Mucosa of descending colon (tissue), 3 donors: ENCODE measurements around the gene EIF2S1. TPM values are rescaled to one million over a fixed set of nuclear protein-coding genes. Genes with fewer than 3 reads are reported as not detected.
"Not testable (repeated sequence)": the region's sequence is repeated elsewhere in the genome, so short reads cannot be mapped to it uniquely, and the experiment has no call there.

Experiments
- ATAC-seq: fragments of 200-7000 bp; cut with Tn5 transposase; one replicate; pipeline ENCODE4 v1.9.1; 2020; ENCODE audit warnings: mild to moderate bottlenecking, moderate library complexity
- DNase-seq, 3 donors: peaks; one replicate each; pipeline ENCODE4 v3.0.0-alpha.2; 2020
- H3K36me3 ChIP-seq: fragments of 200-600 bp; one replicate; pipeline ENCODE4 v1.8.0; 2021; ENCODE audit warnings: low read depth, mild to moderate bottlenecking
- H3K4me1 ChIP-seq: fragments of 200-600 bp; one replicate; pipeline ENCODE4 v1.8.0; 2021; ENCODE audit warnings: low read depth, mild to moderate bottlenecking
- H3K4me3 ChIP-seq: fragments of 200-600 bp; one replicate; pipeline ENCODE4 v1.8.0; 2021; ENCODE audit warnings: mild to moderate bottlenecking
- H3K9me3 ChIP-seq: fragments of 200-600 bp; one replicate; pipeline ENCODE4 v1.8.0; 2021; ENCODE audit warnings: mild to moderate bottlenecking
- CTCF ChIP-seq: fragments of 200-600 bp; IDR thresholded peaks from one replicate; pipeline ENCODE4 v1.8.0; 2022; ENCODE audit warnings: antibody characterized with exemption, mild to moderate bottlenecking
- intact Hi-C, 2 donors: fragments of 100-400 bp; cut with DNase I in 1 of 2; cut with micrococcal nuclease in 1 of 2; formaldehyde crosslinking; loops; one replicate each; pipeline versions ENCODE4 v1.11.0 to v1.11.1; 2022; cut with DNase I, micrococcal nuclease
- long read RNA-seq, 2 donors: library from polyadenylated mRNA; unstranded; transcript quantifications; one replicate each; pipeline ENCODE4 v2.0.0, GENCODE V29; 2019 to 2021
- total RNA-seq, 3 donors: library from RNA; stranded (reverse); fragmentation: NEBNext Ultra II Directional in 2 of 3; extraction: Animal tissue kit (Norgen Biotek cat#: 25700) in 2 of 3; gene quantifications; one replicate each; pipeline versions ENCODE4 v1.2.1 to v1.2.4, GENCODE V29; 2021 to 2023
- donor health status: DM: no; HTN: no; CAD: no; lungs with moderate emphysema.
- donor health status: DM: no; HTN: no; CAD: no.
- donor health status: DM: no; HTN: yes; CAD: no.

The EIF2S1 gene
- total RNA-seq = 100 to 1,000 TPM in 1 of 3 donors, 10 to 100 TPM in 2; 35.7 to 111 (median 65.8) TPM
- long read RNA-seq, donor 1, full-length matches to known transcripts = 96 of 101 reads
- long read RNA-seq, donor 1, partial matches to known transcripts = 0 of 101 reads
- long read RNA-seq, donor 1, other reads (novel, unspliced or antisense) = 5 of 101 reads
- long read RNA-seq, donor 2, full-length matches to known transcripts = 53 of 56 reads
- long read RNA-seq, donor 2, partial matches to known transcripts = 0 of 56 reads
- long read RNA-seq, donor 2, other reads (novel, unspliced or antisense) = 3 of 56 reads

GRCh38 chr14:67359775-67360469 is at the start of gene EIF2S1, which contains the start of gene ATP6V1D:
TSS of gene EIF2S1 (plus strand) at chr14:67360328. CDS start at chr14:67364768, 4,440 bp downstream.
TSS of gene ATP6V1D (minus strand) at chr14:67359804. CDS start at chr14:67359698, 106 bp downstream.
- H3K4me1 ChIP-seq = peaks cover 39% of the 10 kb centered on the region
- H3K9me3 ChIP-seq = no peaks in the 10 kb centered on the region
- TF ChIP-seq CTCF = peak; percentile 56
- peak within 1 kb of the TSS; percentile 49 for H3K4me3 ChIP-seq
- peak; percentile 97 for ATAC-seq
- intact Hi-C loops = no loop called here
- DNase-seq = peak; percentile 99 to 100 (median 100)
- no peaks in the 10 kb centered on the region for H3K36me3 ChIP-seq

GRCh38 chr14:67311868-67312267 is 48.3 kb upstream of the EIF2S1 start:
- no peak for DNase-seq
- no peak for ATAC-seq
- Histone ChIP-seq H3K36me3 (no peaks in the 10 kb centered on the region), H3K4me3 (no peak overlapping the region), H3K4me1 (no peaks in the 10 kb centered on the region), H3K9me3 (no peaks in the 10 kb centered on the region)
- TF ChIP-seq CTCF = no peak
- intact Hi-C loops = no loop called here

- Histone ChIP-seq H3K4me3 (no peak overlapping the region), H3K9me3 (no peaks in the 10 kb centered on the region), H3K36me3 (no peaks in the 10 kb centered on the region), H3K4me1 (no peaks in the 10 kb centered on the region)
- intact Hi-C loops = no loop called here
- ATAC-seq (peak; percentile 65), DNase-seq (no peak)
- no peak for TF ChIP-seq CTCF
Observed at GRCh38 chr14:67313153-67313552, 47.0 kb upstream of the EIF2S1 start.

GRCh38 chr14:67317822-67318221 is 42.3 kb upstream of the EIF2S1 start:
- Histone ChIP-seq H3K9me3 (no peaks in the 10 kb centered on the region), H3K4me1 (no peaks in the 10 kb centered on the region), H3K4me3 (no peak overlapping the region), H3K36me3 (no peaks in the 10 kb centered on the region)
- TF ChIP-seq CTCF = no peak
- no peak for DNase-seq
- ATAC-seq = peak; percentile 46
- intact Hi-C loops = no loop called here

- Histone ChIP-seq H3K36me3 (no peaks in the 10 kb centered on the region), H3K4me3 (no peak overlapping the region), H3K4me1 (no peaks in the 10 kb centered on the region), H3K9me3 (no peaks in the 10 kb centered on the region)
- TF ChIP-seq CTCF = no peak
- DNase-seq (no peak), ATAC-seq (no peak)
- intact Hi-C loops = no loop called here
Observed at GRCh38 chr14:67319142-67319541, 41.0 kb upstream of the EIF2S1 start.

GRCh38 chr14:67329666-67330065 is 30.5 kb upstream of the EIF2S1 start:
- H3K9me3 ChIP-seq, DNase-seq, ATAC-seq, intact Hi-C loops, H3K4me3 ChIP-seq, H3K36me3 ChIP-seq, H3K4me1 ChIP-seq: not testable (repeated sequence)
